Lung (tissue), 12 donors: ENCODE results near the gene SLC15A1. TPM values are rescaled to one million over a fixed set of nuclear protein-coding genes. Genes with fewer than 3 reads are reported as not detected.
A peak's percentile ranks its signal among the peaks of the same experiment; 100 is the strongest.

Source experiments
- ATAC-seq: fragments of 200-7000 bp; cut with Tn5 transposase; one replicate; pipeline ENCODE4 v1.9.1; 2020; ENCODE audit warnings: moderate number of reproducible peaks; ENCODE audit not compliant: insufficient read depth, low FRiP score
- DNase-seq, 3 donors: peaks; one replicate each; pipeline ENCODE4 v3.0.0-alpha.2; 2013 to 2017
- H3K27ac ChIP-seq, 2 donors: one replicate each; pipeline ENCODE4 v1.5.1; 2013; ENCODE audit warnings: mild to moderate bottlenecking in 2 of 2, moderate library complexity in 2 of 2, control low read depth in 1 of 2, inconsistent platforms in 1 of 2, low read depth in 1 of 2, low read length in 1 of 2
- H3K27me3 ChIP-seq, 3 donors: one replicate each; pipeline ENCODE4 v1.5.1; 2013; ENCODE audit warnings: low read length in 2 of 3; ENCODE audit not compliant: control insufficient read depth in 3 of 3, insufficient read depth in 3 of 3
- H3K36me3 ChIP-seq, 4 donors: one replicate each; pipeline ENCODE4 v1.5.1; 2013; ENCODE audit warnings: low read length in 4 of 4, mild to moderate bottlenecking in 1 of 4, moderate library complexity in 1 of 4; ENCODE audit not compliant: control insufficient read depth in 4 of 4, insufficient read depth in 4 of 4
- H3K4me1 ChIP-seq, 5 donors: one replicate each; pipeline ENCODE4 v1.5.1; 2013; ENCODE audit warnings: low read length in 5 of 5, mild to moderate bottlenecking in 2 of 5, moderate library complexity in 1 of 5; ENCODE audit not compliant: control insufficient read depth in 5 of 5, insufficient read depth in 5 of 5
- H3K4me3 ChIP-seq: one replicate; pipeline ENCODE4 v1.5.1; 2013; ENCODE audit warnings: mild to moderate bottlenecking, control low read depth, moderate library complexity
- H3K9ac ChIP-seq, 2 donors: one replicate each; pipeline ENCODE4 v1.5.1; 2013; ENCODE audit warnings: low read length in 2 of 2, control low read depth in 1 of 2; ENCODE audit not compliant: insufficient read depth in 1 of 2
- H3K9me3 ChIP-seq, 4 donors: one replicate each; pipeline ENCODE4 v1.5.1; 2013; ENCODE audit warnings: low read length in 3 of 4, mild to moderate bottlenecking in 1 of 4, moderate library complexity in 1 of 4; ENCODE audit not compliant: control insufficient read depth in 4 of 4, insufficient read depth in 3 of 4
- CTCF ChIP-seq: IDR thresholded peaks from 2 replicates; pipeline ENCODE4 v1.5.1; 2012; ENCODE audit warnings: mild to moderate bottlenecking; ENCODE audit errors: control extremely low read depth, extremely low read depth
- WGBS, 2 donors: extraction: QIAGEN DNeasy Blood & Tissue Kit; methylation state at CpG; one replicate each; pipeline ENCODE4 v1.1.7; 2013; 5-methylcytosine and 5-hydroxymethylcytosine counted together
- polyA plus RNA-seq, 2 donors: library from polyadenylated mRNA; stranded (reverse); fragments of 200-250 nt; gene quantifications; one replicate each; pipeline ENCODE4 v1.2.1, GENCODE V29; 2013
- total RNA-seq, 2 donors: library from RNA; depleted of rRNA in 1 of 2; stranded (reverse); fragments of >200 nt in 1 of 2; gene quantifications; one replicate each; pipeline ENCODE4 v1.2.1, GENCODE V29; 2014 to 2021
- donor health status: control.
- donor health status: control.
- donor health status: Bipolar disorder and iron deficiency.
- donor health status: healthy.
- donor health status: DM: yes; HTN: yes; CAD: no.

SLC15A1 gene
- total and polyA plus RNA-seq, 4 donors: 0.01 to 1.4 (median 0.31) TPM; not detected in 1

GRCh38 chr13:98697791-98698190, 54.7 kb downstream of the SLC15A1 start:
- H3K9ac ChIP-seq: no peak overlapping the region
- DNase-seq (peak in 1 of 3 donors; percentile 20), ATAC-seq (no peak)
- no peaks in the 10 kb centered on the region for H3K27me3 ChIP-seq
- H3K4me1 ChIP-seq: no peaks in the 10 kb centered on the region
- WGBS, 2 donors: 74 to 87% methylated on average over 4 of the region's 4 CpGs
- H3K9me3 ChIP-seq: no peaks in the 10 kb centered on the region
- TF ChIP-seq CTCF: no peak
- H3K4me3 ChIP-seq: no peak overlapping the region
- no peaks in the 10 kb centered on the region for H3K36me3 ChIP-seq
- H3K27ac ChIP-seq: no peak overlapping the region

GRCh38 chr13:98693756-98694155, 58.7 kb downstream of the SLC15A1 start:
- Histone ChIP-seq H3K27me3 (no peaks in the 10 kb centered on the region), H3K9me3 (no peaks in the 10 kb centered on the region), H3K27ac (no peak overlapping the region), H3K36me3 (no peaks in the 10 kb centered on the region), H3K4me1 (no peaks in the 10 kb centered on the region), H3K4me3 (no peak overlapping the region), H3K9ac (no peak overlapping the region)
- WGBS, 2 donors: 79 to 83% methylated on average over 1 of the region's 1 CpG
- DNase-seq (no peak), ATAC-seq (no peak)
- TF ChIP-seq CTCF: no peak

- no peak for DNase-seq
- Histone ChIP-seq H3K4me3 (no peak overlapping the region), H3K4me1 (no peaks in the 10 kb centered on the region), H3K9ac (no peak overlapping the region), H3K9me3 (no peaks in the 10 kb centered on the region), H3K27ac (no peak overlapping the region), H3K27me3 (peaks cover 0 to 2% (median 0%) of the 10 kb centered on the region in 3 donors), H3K36me3 (no peaks in the 10 kb centered on the region)
- TF ChIP-seq CTCF: no peak
- WGBS, 2 donors: 78 to 91% methylated on average over 4 of the region's 4 CpGs
- no peak for ATAC-seq
Measured at GRCh38 chr13:98691360-98691759, 61.1 kb downstream of the SLC15A1 start.

GRCh38 chr13:98690348-98691022, 62.0 kb downstream of the SLC15A1 start:
- H3K9ac ChIP-seq: no peak overlapping the region
- TF ChIP-seq CTCF: no peak
- no peaks in the 10 kb centered on the region for H3K4me1 ChIP-seq
- H3K36me3 ChIP-seq: no peaks in the 10 kb centered on the region
- H3K27ac ChIP-seq: no peak overlapping the region
- no peaks in the 10 kb centered on the region for H3K9me3 ChIP-seq
- H3K27me3 ChIP-seq: peaks cover 0 to 2% (median 0%) of the 10 kb centered on the region in 3 donors
- DNase-seq: no peak
- H3K4me3 ChIP-seq: no peak overlapping the region
- no peak for ATAC-seq
- 88 to 92% methylated on average over 15 of the region's 15 CpGs for WGBS, 2 donors
